Fibroblast of skin of abdomen (primary cell): ENCODE measurements around the gene ZBTB26.
A peak's percentile ranks its signal among the peaks of the same experiment; 100 is the strongest.
"Not testable (repeated sequence)": the region's sequence is repeated elsewhere in the genome, so short reads cannot be mapped to it uniquely, and the experiment has no call there.

Source experiments
- DNase-seq: peaks from one replicate; pipeline ENCODE4 v3.0.0-alpha.2; 2013

The ZBTB26 gene

DNA sequence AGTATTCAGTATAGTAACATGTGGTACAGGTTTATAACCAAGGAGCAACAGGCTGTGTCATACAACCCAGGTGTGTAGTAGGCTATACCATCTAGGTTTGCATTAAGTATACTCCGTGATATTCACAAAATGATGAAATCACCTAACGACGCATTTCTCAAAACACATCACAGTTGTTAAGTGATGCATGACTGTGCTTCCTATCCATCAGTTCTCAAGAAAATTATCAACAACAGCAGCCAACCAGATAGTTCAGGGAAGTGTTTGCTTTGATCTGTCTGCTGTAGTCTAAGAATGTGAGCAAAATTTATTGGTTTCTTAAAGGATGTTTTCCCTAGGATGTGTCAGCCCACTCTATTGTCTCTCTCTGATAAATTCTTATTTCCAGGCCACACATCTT, 7.4 kb downstream of the ZBTB26 start:
- DNase-seq = no peak

DNA sequence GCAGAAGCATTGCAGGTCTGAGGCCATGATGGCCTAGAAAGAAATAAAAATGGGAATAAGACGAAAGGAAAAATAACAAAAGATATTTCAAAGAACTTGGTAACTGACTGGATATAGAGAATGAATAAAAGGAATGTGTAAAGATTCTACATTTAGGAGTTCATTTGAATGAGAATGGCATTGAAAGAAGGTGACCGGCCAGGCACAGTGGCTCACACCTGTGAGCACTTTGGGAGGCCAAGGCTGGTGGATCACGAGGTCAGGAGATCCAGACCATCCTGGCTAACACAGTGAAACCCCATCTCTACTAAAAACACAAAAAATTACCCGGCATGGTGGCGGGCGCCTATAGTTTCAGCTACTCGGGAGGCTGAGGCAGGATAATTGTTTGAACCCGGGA, 8.6 kb downstream of the ZBTB26 start:
- no peak for DNase-seq

DNA sequence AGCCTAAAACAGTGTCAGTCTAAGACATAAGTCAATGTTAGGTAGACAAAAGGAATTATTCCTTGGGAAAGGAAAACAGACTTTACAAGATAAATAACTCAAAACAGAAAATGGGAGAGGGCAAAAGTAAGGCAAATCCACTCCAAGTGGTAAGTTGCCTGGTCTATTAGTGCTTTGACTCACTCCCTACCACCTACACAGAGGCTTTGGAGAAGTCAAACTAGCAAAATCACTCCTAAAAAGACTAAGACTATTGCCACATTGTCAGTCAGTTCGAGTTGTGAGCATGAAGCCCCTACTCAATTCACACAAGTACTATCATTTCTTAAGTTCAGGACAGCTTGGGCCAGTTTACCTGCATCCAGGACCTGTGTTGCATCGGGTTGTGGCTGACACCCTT, 13.0 kb downstream of the ZBTB26 start:
- no peak for DNase-seq

- peak; percentile 88 for DNase-seq
Measured at GRCh38 chr9:122912964-122913673, 18.2 kb downstream of the ZBTB26 start, which contains the start of gene ZBTB6. Gene ZBTB6 (minus strand): TSS chr9:122913323. CDS start chr9:122912072, 1,251 bp downstream.

- DNase-seq = no peak
Measured at GRCh38 chr9:122912671-122912963, 18.7 kb downstream of the ZBTB26 start.

GRCh38 chr9:122906122-122906521, 25.2 kb downstream of the ZBTB26 start:
- not testable (repeated sequence) for DNase-seq

GRCh38 chr9:122904823-122905710, 26.2 kb downstream of the ZBTB26 start, which contains the start of gene RC3H2:
Gene RC3H2 (minus strand): TSS chr9:122905359. CDS start chr9:122897509, 7,850 bp downstream.
- DNase-seq = peak; percentile 100

DNA sequence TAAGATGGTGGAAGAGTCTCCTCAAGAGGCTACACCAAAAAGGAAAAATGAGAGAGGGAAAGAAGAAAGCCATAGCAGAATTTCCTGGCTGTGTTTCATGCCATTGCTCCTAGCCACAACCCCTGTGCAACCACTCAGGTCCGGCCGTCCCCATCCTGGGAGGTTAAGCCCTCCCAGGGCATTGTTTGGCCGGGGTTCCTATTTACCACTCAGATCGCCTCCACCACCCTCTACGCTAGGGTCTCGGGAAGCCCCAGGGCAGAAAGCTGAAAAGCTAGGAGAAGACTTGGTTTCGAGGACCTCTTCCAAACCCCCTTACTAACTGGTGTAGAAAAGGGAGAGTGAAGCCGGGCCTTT, 26.9 kb downstream of the ZBTB26 start:
- DNase-seq = peak; percentile 13

- DNase-seq = no peak
Measured at GRCh38 chr9:122900791-122901190, 30.5 kb downstream of the ZBTB26 start.

GRCh38 chr9:122897969-122898368, 33.3 kb downstream of the ZBTB26 start:
- no peak for DNase-seq

DNA sequence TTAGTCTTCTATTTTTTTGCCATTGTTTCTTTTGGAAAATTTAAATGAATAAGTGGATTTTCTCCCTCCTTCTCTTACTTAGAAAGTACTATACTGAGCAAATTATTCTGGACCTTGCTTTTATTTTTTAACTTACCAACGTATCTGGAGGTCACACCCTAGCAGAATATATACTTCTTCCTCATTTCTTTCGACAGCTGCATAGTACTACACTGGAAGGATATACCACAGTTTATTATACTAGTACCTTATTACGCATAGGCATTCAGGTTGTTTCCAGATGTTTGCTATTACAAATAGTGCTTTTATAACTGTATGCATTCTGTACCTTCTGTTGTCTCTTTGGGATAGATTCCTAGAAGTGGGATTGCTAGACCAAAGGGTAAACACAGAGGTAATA, 42.8 kb downstream of the ZBTB26 start:
- DNase-seq = no peak

GRCh38 chr9:122883125-122883524, 48.2 kb downstream of the ZBTB26 start:
- no peak for DNase-seq

DNA sequence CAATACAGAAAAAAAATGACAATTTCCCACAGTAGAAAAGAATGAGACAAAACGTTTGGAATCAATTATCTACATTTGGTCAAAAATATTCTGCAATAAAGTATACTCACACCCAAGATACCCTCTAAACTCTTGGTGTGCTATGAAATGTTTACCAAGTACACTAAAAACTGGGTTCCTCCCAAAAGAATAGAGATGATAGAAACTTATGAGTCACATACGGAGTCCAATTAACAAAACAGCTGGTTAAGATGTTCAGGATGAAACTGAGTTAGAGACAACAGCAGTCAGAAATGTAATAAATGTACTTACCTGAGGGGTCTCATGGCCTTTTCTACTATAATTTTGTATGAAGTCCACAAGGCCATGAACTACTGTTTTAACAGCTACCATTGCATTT, 51.9 kb downstream of the ZBTB26 start:
- DNase-seq = no peak

- DNase-seq = no peak
Measured at GRCh38 chr9:122875523-122875922, 55.8 kb downstream of the ZBTB26 start.

- DNase-seq = not testable (repeated sequence)
Measured at GRCh38 chr9:122867276-122867675, 64.0 kb downstream of the ZBTB26 start.

- no peak for DNase-seq
Measured at GRCh38 chr9:122866079-122866478, 65.2 kb downstream of the ZBTB26 start.
